Lower lobe of right lung (tissue), 2 donors: Measurements from ENCODE around the gene IRF8. TPM values are rescaled to one million over a fixed set of nuclear protein-coding genes. Genes with fewer than 3 reads are reported as not detected.

Experiments
- ATAC-seq, 2 donors: fragments of 200-7000 bp; cut with Tn5 transposase; one replicate each; pipeline ENCODE4 v1.9.1; 2020 to 2022; ENCODE audit warnings: mild to moderate bottlenecking in 2 of 2, moderate library complexity in 2 of 2
- DNase-seq: peaks from one replicate; pipeline ENCODE4 v3.0.0-alpha.2; 2020
- H3K27ac ChIP-seq: fragments of 200-600 bp; one replicate; pipeline ENCODE4 v1.8.0; 2022
- H3K27me3 ChIP-seq: fragments of 200-600 bp; one replicate; pipeline ENCODE4 v1.8.0; 2022; ENCODE audit warnings: low read depth
- H3K36me3 ChIP-seq: fragments of 200-600 bp; one replicate; pipeline ENCODE4 v1.8.0; 2022; ENCODE audit warnings: mild to moderate bottlenecking
- H3K4me1 ChIP-seq: fragments of 200-600 bp; one replicate; pipeline ENCODE4 v1.8.0; 2022
- H3K4me3 ChIP-seq: fragments of 200-600 bp; one replicate; pipeline ENCODE4 v1.8.0; 2022; ENCODE audit warnings: mild to moderate bottlenecking
- H3K9me3 ChIP-seq: fragments of 200-600 bp; one replicate; pipeline ENCODE4 v1.8.0; 2022
- CTCF ChIP-seq: fragments of 200-600 bp; IDR thresholded peaks from one replicate; pipeline ENCODE4 v1.8.0; 2022; ENCODE audit warnings: antibody characterized with exemption, mild to moderate bottlenecking
- intact Hi-C: fragments of 100-400 bp; cut with DNase I; formaldehyde crosslinking; loops from one replicate; pipeline ENCODE4 v1.11.0; 2022
- total RNA-seq: library from RNA; stranded (reverse); fragmentation: NEBNext Ultra II Directional; extraction: Animal tissue kit (Norgen Biotek cat#: 25700); gene quantifications from one replicate; pipeline ENCODE4 v1.2.1, GENCODE V29; 2021
- donor health status: DM: no; HTN: yes; CAD: no; lungs with severe emphysema.

IRF8 gene
- total RNA-seq, 1 donor from 2014 or later = 67.9 TPM

- intact Hi-C loops = no loop called here
- no peaks in the 10 kb centered on the region for H3K4me1 ChIP-seq
- no peaks in the 10 kb centered on the region for H3K27me3 ChIP-seq
- DNase-seq (no peak), ATAC-seq (no peak)
- TF ChIP-seq CTCF = no peak
- no peak overlapping the region for H3K4me3 ChIP-seq
- H3K9me3 ChIP-seq = no peaks in the 10 kb centered on the region
- H3K27ac ChIP-seq = no peak overlapping the region
- H3K36me3 ChIP-seq = no peaks in the 10 kb centered on the region
Observed at GRCh38 chr16:85863384-85863774, 35.6 kb upstream of the IRF8 start.

DNA sequence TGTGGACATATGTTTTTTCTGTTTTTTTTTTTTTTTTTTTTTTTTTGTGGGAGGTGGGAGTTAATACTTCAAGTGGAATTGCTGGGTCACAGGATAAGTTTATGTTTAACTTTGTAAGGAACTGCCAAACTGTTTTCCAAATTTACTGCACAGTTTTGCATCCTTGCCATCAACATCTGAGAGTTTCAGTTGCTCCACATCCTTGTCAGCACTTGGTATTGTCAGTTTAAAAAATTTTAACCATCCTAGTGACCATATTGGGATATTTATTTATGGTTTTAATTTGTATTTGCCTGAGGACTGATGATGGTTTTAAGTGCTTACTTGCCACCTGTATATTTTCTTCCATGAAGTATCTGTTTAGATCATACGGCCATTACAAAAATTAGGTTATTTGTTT is 34.0 kb upstream of the IRF8 start:
- no peaks in the 10 kb centered on the region for H3K9me3 ChIP-seq
- no peak overlapping the region for H3K27ac ChIP-seq
- TF ChIP-seq CTCF = no peak
- no peak overlapping the region for H3K4me3 ChIP-seq
- no peaks in the 10 kb centered on the region for H3K36me3 ChIP-seq
- DNase-seq (no peak), ATAC-seq (no peak)
- intact Hi-C loops = no loop called here
- peaks cover 6% of the 10 kb centered on the region for H3K4me1 ChIP-seq
- no peaks in the 10 kb centered on the region for H3K27me3 ChIP-seq

- Histone ChIP-seq H3K4me3 (no peak overlapping the region), H3K27ac (no peak overlapping the region), H3K4me1 (peaks cover 13% of the 10 kb centered on the region), H3K36me3 (no peaks in the 10 kb centered on the region), H3K27me3 (no peaks in the 10 kb centered on the region), H3K9me3 (no peaks in the 10 kb centered on the region)
- no peak for ATAC-seq
- intact Hi-C loops = no loop called here
- TF ChIP-seq CTCF = no peak
- no peak for DNase-seq
Observed at GRCh38 chr16:85867189-85867588, 31.8 kb upstream of the IRF8 start.

- intact Hi-C loops = no loop called here
- ATAC-seq = no peak
Observed at GRCh38 chr16:85868495-85868894, 30.5 kb upstream of the IRF8 start.

DNA sequence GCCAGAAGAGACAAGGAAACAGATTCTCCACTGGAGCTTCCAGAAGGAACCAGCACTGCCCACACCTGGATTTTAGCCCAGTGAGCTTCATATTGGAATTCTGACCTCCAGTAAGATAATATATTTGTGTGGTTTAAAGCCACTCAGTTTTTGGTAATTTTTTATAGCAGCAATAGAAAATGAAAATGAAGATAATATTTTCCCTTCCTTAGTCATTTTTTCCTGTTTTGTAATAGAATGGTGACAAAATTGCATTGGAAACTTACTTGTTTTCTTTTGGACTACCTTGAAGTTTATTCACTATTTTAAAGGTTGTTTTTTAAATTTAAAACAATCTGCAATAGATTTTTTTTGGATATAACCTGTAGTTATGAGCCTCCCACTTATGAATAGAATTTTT is 29.8 kb upstream of the IRF8 start:
- ATAC-seq = no peak
- TF ChIP-seq CTCF = no peak
- H3K9me3 ChIP-seq = no peaks in the 10 kb centered on the region
- H3K36me3 ChIP-seq = no peaks in the 10 kb centered on the region
- no peak overlapping the region for H3K4me3 ChIP-seq
- H3K27ac ChIP-seq = no peak overlapping the region
- peaks cover 17% of the 10 kb centered on the region for H3K4me1 ChIP-seq
- no peaks in the 10 kb centered on the region for H3K27me3 ChIP-seq
- intact Hi-C loops = no loop called here
- no peak for DNase-seq

More at GRCh38 chr16:85868495-85868894, 30.5 kb upstream of the IRF8 start:
- no peaks in the 10 kb centered on the region for H3K9me3 ChIP-seq
- no peaks in the 10 kb centered on the region for H3K27me3 ChIP-seq
- DNase-seq = no peak
- peaks cover 15% of the 10 kb centered on the region for H3K4me1 ChIP-seq
- no peak for TF ChIP-seq CTCF
- no peak overlapping the region for H3K4me3 ChIP-seq
- H3K36me3 ChIP-seq = no peaks in the 10 kb centered on the region
- no peak overlapping the region for H3K27ac ChIP-seq
